HCT116 (cell line): ENCODE measurements around the gene ABCC8. TPM values are rescaled to one million over a fixed set of nuclear protein-coding genes. Genes with fewer than 3 reads are reported as not detected.

Source experiments
- CBX3 ChIP-seq: IDR thresholded peaks from 2 replicates; pipeline ENCODE4 v1.6.1; 2012; ENCODE audit warnings: low read depth
- CEBPB ChIP-seq: IDR thresholded peaks from 2 replicates; pipeline ENCODE4 v1.6.1; 2012; ENCODE audit warnings: low read depth
- CTCF ChIP-seq, 3 experiments: fragments of 200-600 bp in 1 of 3; sonication (generic) in 1 of 3; IDR thresholded peaks in 2 of 3; conservative IDR thresholded peaks in 1 of 3; 2 replicates each; pipeline ENCODE4 v1.5.1; 2012 to 2017; ENCODE audit warnings: low read depth in 2 of 3, low read length in 2 of 3, antibody characterized with exemption in 1 of 3, borderline replicate concordance in 1 of 3, control low read depth in 1 of 3, mild to moderate bottlenecking in 1 of 3, mixed read lengths in 1 of 3, mixed run types in 1 of 3, moderate library complexity in 1 of 3; ENCODE audit not compliant: insufficient read depth in 1 of 3
- JUND ChIP-seq: IDR thresholded peaks from 2 replicates; pipeline ENCODE4 v1.6.1; 2012
- MAX ChIP-seq: IDR thresholded peaks from 2 replicates; pipeline ENCODE4 v1.6.1; 2012
- RAD21 ChIP-seq: IDR thresholded peaks from 2 replicates; pipeline ENCODE4 v1.6.1; 2012; ENCODE audit warnings: low read depth, mild to moderate bottlenecking
- SIN3A ChIP-seq: IDR thresholded peaks from 2 replicates; pipeline ENCODE4 v1.6.1; 2012; ENCODE audit warnings: low read depth
- SP1 ChIP-seq: IDR thresholded peaks from 2 replicates; pipeline ENCODE4 v1.6.1; 2012; ENCODE audit warnings: low read depth
- YY1 ChIP-seq: IDR thresholded peaks from 2 replicates; pipeline ENCODE4 v1.6.1; 2011; ENCODE audit warnings: low read length, low read depth, moderate library complexity, mild to moderate bottlenecking; ENCODE audit not compliant: insufficient replicate concordance; ENCODE audit errors: extremely low read depth
- ZFX ChIP-seq: fragments of 450-650 bp; IDR thresholded peaks from 2 replicates; pipeline ENCODE4 v1.6.1; 2017
- ZNF274 ChIP-seq: fragments of 200-500 bp; sonication (Bioruptor generic); IDR thresholded peaks from 2 replicates; pipeline ENCODE4 v1.6.1; 2014; ENCODE audit warnings: mild to moderate bottlenecking, low read depth, low read length, inconsistent platforms
- total RNA-seq: library from RNA; stranded (reverse); gene quantifications from one replicate; pipeline ENCODE4 v1.2.1, GENCODE V29; 2021; ENCODE audit not compliant: unreplicated experiment
- TF ChIP-seq, protein P1 (sequence below): IDR thresholded peaks from 2 replicates; pipeline ENCODE4 v1.6.1; 2011; ENCODE audit warnings: mild to moderate bottlenecking, low read length, moderate library complexity; ENCODE audit not compliant: insufficient replicate concordance; ENCODE audit errors: extremely low read depth
- TF ChIP-seq, protein P2 (sequence below): IDR thresholded peaks from 2 replicates; pipeline ENCODE4 v1.6.1; 2012

ABCC8 gene
- total RNA-seq, 1 experiment from 2014 or later: 0.39 TPM

DNA sequence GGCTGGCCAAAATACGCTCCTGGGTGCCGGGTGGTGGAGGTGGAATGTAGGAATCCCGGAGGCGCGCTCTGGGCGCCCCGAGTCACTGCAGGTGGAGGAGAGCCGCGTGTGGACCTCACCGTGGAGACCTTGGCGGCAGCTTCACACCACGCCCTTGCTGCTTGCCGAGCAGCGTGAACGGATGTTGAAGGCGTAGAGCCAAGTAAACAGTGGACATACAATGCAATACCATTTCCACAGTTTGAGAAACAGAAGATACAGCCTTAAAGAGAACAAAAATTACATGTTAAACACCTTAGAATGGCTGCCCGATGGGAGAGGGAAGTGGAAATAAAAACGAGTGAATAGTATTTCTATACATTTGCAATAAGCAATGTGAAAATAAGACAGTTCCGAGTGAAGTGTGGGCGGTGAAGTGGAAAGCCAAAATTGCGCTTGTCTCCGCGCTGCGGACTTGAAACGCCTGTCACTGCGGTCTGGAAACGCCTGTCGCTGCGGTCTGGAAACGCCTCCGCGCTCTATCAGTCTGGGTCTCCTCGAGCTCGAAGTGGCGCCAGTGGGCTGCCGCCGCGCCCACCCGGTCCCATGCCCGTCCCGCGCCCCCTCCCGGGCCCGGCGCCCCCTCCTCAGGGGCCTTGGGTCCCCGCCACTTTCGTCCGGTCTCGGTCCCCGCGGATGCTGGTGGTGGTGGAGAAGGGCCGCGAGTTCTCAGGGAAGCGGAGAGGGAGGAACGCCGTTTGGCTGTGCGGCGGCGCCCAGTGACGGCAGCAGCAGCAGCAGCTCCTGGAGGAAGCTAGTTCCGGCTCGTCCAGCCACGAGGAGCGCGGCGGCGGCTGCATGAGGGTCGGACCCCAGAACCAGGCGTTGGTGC lies 123.5 kb downstream of the ABCC8 start (continued):
- TF ChIP-seq SP1: no peak
- TF ChIP-seq, protein P1, sequence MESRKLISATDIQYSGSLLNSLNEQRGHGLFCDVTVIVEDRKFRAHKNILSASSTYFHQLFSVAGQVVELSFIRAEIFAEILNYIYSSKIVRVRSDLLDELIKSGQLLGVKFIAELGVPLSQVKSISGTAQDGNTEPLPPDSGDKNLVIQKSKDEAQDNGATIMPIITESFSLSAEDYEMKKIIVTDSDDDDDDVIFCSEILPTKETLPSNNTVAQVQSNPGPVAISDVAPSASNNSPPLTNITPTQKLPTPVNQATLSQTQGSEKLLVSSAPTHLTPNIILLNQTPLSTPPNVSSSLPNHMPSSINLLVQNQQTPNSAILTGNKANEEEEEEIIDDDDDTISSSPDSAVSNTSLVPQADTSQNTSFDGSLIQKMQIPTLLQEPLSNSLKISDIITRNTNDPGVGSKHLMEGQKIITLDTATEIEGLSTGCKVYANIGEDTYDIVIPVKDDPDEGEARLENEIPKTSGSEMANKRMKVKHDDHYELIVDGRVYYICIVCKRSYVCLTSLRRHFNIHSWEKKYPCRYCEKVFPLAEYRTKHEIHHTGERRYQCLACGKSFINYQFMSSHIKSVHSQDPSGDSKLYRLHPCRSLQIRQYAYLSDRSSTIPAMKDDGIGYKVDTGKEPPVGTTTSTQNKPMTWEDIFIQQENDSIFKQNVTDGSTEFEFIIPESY: no peak
- no peak for TF ChIP-seq ZNF274
- TF ChIP-seq CTCF (IDR thresholded peaks at IDR 0.05 in 2 of 3, conservative IDR thresholded peaks at IDR 0.05 in 1 of 3; ENCODE audit: borderline replicate concordance in 1 of 3, insufficient read depth in 1 of 3, low read depth in 2 of 3, low read length in 2 of 3): no peak
- no peak for TF ChIP-seq JUND
- TF ChIP-seq SIN3A: peak; percentile 71; the same call in 1 of the 2 replicates
- TF ChIP-seq MAX: peak; percentile 93
- TF ChIP-seq CEBPB: no peak
- TF ChIP-seq, protein P2, sequence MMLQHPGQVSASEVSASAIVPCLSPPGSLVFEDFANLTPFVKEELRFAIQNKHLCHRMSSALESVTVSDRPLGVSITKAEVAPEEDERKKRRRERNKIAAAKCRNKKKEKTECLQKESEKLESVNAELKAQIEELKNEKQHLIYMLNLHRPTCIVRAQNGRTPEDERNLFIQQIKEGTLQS: no peak; the same call in 1 of the 2 replicates
- TF ChIP-seq YY1: no peak
- peak; percentile 40; the same call in 1 of the 2 replicates for TF ChIP-seq ZFX
- TF ChIP-seq RAD21: no peak
- TF ChIP-seq CBX3: peak; percentile 89
